HG03103 (cell line): Measurements from ENCODE around the gene HPCA.

Experiments
- ATAC-seq: cut with Tn5 transposase; IDR thresholded peaks from one replicate; pipeline ENCODE4 v1.9.1; 2021; ENCODE audit warnings: low read depth; ENCODE audit not compliant: unreplicated experiment

HPCA gene

GRCh38 chr1:32870615-32871363 is 15.5 kb upstream of the HPCA start, which contains the start of gene FNDC5:
Gene FNDC5 (minus strand): TSS chr1:32870912.
- no peak for ATAC-seq

GRCh38 chr1:32871364-32872191 is 14.7 kb upstream of the HPCA start:
- ATAC-seq = no peak

GRCh38 chr1:32872192-32872460 is 14.2 kb upstream of the HPCA start:
- no peak for ATAC-seq

DNA sequence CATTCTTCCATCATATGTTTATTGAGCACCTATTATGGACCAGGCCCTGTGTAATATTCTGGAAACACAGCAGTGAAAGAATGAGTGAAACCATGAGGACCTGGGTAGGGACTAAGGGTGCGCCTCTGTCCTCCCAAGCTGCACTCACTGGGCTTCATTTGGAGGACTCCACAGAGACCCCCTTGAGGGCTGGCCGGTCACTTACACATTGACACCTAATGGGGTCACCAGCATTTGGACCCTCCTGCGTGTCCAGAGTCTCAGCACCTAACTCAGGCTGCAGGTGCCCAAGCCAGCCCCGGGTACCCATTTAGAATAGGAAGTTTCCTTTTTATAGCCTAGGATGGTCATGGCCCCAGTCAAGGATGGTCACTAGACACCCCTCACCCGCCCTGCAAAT is 12.8 kb upstream of the HPCA start:
- no peak for ATAC-seq

GRCh38 chr1:32874860-32875752 is 11.2 kb upstream of the HPCA start:
- no peak for ATAC-seq

GRCh38 chr1:32876341-32877210 is 9.7 kb upstream of the HPCA start:
- ATAC-seq = no peak

DNA sequence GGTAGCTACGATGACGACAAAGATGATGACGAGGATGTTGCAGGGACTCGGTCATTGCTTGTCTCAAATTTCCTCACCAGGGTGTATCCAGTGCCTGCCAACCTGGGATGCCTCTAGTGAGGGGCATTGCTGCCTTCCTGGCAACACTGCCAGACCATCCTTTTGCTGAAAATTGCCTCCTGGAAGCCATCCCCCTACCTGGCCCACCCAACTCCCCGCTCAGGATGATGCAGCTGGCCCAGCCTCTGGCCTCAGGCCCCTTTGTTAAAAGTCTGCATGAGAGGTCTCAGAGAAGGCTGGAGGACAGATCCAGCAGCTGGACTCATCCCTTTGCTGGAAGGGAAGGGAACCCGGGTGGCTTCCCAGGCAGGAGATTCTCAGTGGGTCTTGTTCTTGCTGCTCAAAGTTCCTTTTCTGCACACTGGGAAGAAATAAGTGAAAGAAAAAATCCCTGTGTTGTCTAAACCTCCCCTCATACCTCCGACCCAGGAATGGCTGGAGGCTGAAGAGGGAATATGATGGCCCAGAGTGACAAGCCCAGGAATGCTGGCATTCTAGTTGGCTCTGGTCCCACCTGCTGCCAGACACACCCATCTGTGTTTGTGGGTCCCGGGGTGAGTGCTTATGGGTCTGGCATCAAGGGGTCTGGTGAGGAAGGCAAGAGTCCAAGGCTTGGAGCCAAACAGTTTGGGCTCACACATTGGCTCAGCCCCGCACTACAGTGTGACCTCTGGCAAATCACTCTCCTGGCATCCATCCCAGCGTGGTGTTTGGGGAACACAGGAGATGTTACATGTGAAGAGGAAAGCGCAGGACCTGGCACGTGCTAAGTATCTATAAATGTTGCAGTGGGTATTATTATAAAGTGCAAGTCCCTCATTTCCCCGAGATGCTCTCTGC is 8.8 kb upstream of the HPCA start:
- ATAC-seq = no peak

DNA sequence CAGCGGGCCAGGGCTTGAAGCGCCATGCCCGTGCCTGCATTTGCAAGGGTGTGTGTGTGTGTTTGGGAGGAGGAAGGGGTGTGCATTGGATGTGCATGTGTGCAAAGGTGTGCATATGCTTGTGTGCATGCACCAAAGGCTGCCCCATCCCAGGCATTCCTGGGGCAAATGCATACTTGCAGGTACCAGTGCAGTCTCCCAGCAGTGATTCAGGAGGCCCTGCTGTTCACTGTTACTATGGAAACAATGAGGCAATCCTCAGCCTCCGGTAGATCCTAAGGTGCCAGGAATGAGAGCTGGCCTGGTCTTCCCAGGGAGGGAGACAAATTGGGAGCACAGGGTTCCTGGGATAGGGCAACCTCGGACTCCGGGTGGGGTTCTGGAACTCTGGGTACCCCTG is 8.1 kb upstream of the HPCA start:
- no peak for ATAC-seq

DNA sequence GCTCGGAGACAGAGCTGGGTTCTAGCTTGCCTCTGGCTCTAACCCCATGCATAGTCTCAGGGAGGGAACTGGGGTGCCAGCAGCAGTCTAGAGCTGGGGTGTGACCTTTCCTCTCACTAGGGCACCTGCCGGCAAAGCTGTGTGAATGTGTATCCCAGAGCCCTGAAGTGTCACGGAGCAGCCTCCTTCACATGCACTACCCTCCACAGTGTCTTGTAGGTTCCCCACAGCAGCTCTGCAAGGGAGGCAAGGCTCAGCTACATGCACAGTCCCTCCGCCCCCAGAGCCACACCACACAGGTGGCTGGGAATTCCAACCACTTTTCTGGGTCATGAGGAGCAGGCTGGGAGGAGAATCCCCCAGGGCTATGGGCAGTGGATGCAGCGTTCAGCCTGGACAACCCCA is 7.7 kb upstream of the HPCA start:
- ATAC-seq = no peak

DNA sequence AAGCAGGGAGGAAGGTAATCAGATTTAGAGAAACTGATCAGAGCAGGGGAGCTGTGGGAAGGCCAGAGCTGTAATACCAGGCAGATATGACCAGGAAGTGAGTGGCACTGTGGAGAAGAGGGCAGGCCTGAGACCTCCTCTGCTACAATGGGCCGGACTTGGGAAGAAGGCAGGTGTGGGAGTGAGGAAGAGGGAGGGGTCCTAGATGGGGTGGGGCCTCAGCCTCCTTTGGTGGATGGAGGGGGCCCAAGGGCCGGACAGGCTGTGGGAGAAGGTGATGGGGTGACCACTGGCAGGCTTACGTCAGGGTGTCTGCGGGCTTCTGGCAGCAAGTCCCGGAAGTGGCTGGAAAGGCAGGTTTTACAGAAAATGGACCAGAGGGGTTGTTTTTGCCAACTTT is 5.0 kb upstream of the HPCA start:
- no peak for ATAC-seq

DNA sequence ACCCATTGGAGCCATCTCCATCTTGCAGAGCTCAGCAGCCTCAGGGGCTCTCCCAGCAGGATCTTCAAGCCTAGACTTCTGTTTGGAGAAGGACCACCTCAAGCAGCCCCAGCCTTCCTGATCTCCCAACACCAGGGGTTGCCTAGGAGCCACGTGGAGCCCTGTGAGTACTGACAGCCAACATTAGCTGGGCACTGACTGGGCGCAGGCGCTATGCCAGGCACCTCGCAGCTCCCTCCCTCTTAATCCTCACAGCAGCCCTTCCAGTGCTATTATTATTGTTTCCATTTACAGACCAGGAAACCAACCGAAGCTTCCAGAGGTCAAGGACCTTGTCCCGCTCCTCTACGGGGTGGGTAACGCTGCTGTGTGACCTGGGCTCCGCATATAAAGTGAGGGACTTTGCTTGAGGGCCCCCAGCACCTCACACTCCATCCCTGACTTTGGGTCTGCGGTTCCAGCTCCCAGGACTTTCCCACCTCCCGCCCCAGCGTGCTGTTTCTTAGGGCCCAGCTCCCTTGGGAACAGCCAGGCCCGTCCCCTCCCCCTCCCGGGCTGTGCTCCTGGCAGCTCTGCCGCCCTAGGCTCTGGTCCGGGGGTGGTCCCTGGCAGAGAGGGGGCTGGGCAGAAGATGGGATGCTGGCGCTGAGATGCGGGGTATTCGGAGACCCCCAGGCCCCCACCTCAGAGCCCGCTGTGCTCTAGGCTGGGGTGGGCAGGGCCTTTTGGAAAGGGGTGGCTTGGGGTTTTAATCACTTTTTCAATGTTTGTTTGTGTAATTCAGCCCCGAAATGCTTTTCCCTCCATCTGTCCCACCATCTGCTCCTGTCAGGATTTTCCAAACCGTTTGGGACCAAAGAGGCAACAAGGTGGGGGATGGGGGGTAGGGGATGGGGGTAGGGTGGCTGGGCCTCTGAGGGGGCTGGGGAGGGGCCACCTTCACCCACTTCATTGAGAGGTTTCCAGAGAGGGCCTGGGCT is 4.1 kb upstream of the HPCA start:
- ATAC-seq = no peak

DNA sequence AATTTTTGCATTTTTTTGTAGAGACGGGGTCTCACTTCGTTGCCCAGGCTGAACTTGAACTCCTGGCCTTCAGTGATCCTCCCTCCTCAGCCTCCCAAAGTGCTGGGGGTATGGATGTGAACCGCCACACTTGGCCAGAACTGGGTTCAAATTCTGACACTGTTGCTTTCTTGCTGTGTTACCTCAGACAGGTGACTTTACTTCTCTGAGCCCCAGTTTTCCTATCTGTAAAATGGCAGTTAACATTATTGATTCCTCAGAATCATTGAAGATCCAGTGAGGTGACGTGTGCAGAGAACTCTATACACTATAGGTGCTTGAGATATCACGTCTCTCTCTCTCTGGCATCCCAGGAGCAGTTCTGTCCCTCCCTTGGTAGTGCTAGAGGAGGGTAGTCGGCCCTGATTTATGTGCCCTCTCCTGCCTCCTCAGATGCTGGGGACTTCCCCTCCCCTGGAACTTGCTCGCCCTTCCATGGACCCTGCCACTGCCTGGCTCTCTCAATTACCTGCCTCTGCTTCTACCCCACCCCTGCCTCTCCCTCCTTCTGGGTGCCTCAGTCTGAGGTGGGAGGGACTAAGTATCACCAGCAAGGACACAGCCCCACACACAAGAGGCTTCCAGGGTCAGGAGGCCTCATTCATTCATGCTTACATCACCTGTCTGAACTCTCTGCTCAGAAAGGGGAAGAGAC is 2.8 kb upstream of the HPCA start:
- no peak for ATAC-seq

GRCh38 chr1:32884032-32884372 is 2.3 kb upstream of the HPCA start:
- ATAC-seq = no peak

DNA sequence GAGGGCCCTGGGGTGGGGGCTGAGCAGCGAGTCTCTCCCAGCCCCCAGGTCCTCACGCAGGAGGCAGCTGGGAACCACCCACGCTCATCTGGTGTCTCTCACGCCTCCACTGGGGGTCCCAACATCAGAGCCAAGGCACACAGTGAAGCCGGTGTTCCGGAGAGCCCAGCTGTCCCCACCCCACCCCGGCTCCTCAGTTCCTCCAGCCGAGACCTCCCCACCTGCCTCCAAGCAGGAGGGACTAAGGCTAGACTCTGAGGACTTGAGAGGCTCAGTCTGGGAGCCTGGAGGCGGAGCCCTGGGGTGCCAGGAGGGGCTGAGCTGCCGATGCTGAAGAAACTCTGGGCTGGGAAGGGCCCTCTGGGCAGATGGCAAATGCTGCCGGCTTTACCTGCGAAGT is 1.6 kb upstream of the HPCA start:
- no peak for ATAC-seq

- ATAC-seq = no peak
Observed at GRCh38 chr1:32885676-32886003, 651 bp upstream of the HPCA start.

DNA sequence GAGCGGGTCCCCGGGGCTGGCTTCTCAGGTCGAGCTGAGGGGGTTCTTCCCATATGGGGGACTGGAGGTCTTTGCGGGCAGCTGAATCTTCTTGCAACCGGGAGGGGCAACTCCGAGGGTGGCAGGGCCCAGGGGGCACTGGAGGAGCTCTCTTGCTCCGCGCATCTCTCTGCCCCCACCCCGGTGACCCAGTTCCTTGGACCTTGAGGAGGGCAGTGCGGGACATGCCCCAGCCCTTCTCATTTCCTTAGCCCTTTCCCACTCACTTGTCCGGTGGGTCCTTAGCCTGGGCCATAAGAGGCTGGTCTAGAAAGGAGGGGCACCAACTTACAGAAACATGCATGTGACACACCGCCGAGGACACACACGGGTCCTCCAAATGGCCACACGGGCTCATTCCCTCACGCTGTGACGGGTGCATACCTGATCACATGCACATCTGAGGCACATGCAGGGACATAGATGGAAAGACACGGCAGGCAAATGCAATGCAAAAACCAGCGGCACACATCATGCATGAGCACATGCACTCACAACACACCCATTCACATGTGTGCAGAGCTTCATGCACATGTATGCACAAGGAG is 630 bp downstream of the HPCA start:
- ATAC-seq = no peak

DNA sequence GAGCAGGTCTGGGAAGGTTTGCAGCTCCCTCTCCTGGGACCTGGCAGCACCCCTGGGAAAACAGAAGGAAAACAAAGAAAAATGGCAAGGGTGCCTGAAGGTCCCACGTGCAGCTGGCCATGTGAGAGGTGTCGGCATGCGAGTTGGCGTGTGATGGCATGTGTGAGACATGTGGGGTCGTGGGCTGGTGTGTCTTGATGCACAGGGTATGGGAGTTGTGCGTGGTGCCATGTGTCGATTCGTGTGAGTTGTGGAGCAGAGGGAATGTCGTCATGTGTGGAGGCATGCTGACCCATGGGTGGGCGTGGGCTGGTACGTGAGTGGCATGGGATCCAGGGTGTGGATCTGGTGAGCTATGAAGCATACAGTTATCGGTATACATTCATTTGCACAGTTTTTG is 1.3 kb downstream of the HPCA start:
- no peak for ATAC-seq
